Loucy (cell line): ENCODE measurements around the gene LIG1.

Experiments
- H2AFZ ChIP-seq: fragments of 200-600 bp; sonication (generic); 2 replicates; pipeline ENCODE4 v1.6.0; 2016; ENCODE audit warnings: antibody characterized with exemption, mild to moderate bottlenecking, low read length, moderate library complexity
- H3F3A ChIP-seq: fragments of 200-600 bp; 2 replicates; pipeline ENCODE4 v1.6.0; 2016; ENCODE audit warnings: antibody characterized with exemption, low read depth, mild to moderate bottlenecking
- H3K27me3 ChIP-seq: fragments of 200-600 bp; sonication (generic); 2 replicates; pipeline ENCODE4 v1.6.1; 2014; ENCODE audit warnings: low read length, mild to moderate bottlenecking; ENCODE audit not compliant: insufficient read depth, poor library complexity, severe bottlenecking
- H3K36me3 ChIP-seq: fragments of 200-600 bp; sonication (generic); 2 replicates; pipeline ENCODE4 v1.6.1; 2016; ENCODE audit warnings: low read length; ENCODE audit not compliant: insufficient read depth
- H3K4me1 ChIP-seq: fragments of 200-600 bp; sonication (generic); 2 replicates; pipeline ENCODE4 v1.5.1; 2014; ENCODE audit warnings: low read length, mild to moderate bottlenecking; ENCODE audit not compliant: insufficient read depth, poor library complexity, severe bottlenecking
- H3K4me2 ChIP-seq: fragments of 200-600 bp; sonication (generic); 2 replicates; pipeline ENCODE4 v1.6.0; 2014; ENCODE audit warnings: antibody characterized with exemption, low read length, low read depth, mild to moderate bottlenecking; ENCODE audit not compliant: poor library complexity, severe bottlenecking
- H3K4me3 ChIP-seq: fragments of 200-600 bp; sonication (generic); 2 replicates; pipeline ENCODE4 v1.5.1; 2014; ENCODE audit warnings: low read length, mild to moderate bottlenecking, mixed read lengths; ENCODE audit not compliant: poor library complexity, severe bottlenecking
- H3K79me2 ChIP-seq: fragments of 200-600 bp; sonication (generic); 2 replicates; pipeline ENCODE4 v1.6.1; 2014; ENCODE audit warnings: low read length; ENCODE audit not compliant: insufficient read depth
- H3K9ac ChIP-seq: fragments of 200-600 bp; sonication (generic); 2 replicates; pipeline ENCODE4 v1.6.0; 2014; ENCODE audit warnings: mild to moderate bottlenecking, low read depth, low read length, moderate library complexity; ENCODE audit not compliant: poor library complexity, severe bottlenecking
- H3K9me2 ChIP-seq: fragments of 200-600 bp; sonication (generic); replicated peaks from 2 replicates; pipeline ENCODE4 v1.6.1; 2016; ENCODE audit warnings: low read depth, low read length, mixed read lengths
- H3K9me3 ChIP-seq: fragments of 200-600 bp; sonication (generic); 2 replicates; pipeline ENCODE4 v1.6.1; 2014; ENCODE audit warnings: mild to moderate bottlenecking, antibody characterized with exemption, low read length, low read depth; ENCODE audit not compliant: insufficient read depth
- H4K20me1 ChIP-seq: fragments of 200-600 bp; sonication (generic); 2 replicates; pipeline ENCODE4 v1.6.0; 2014; ENCODE audit warnings: antibody characterized with exemption, low read length, mild to moderate bottlenecking; ENCODE audit not compliant: insufficient read depth, poor library complexity, severe bottlenecking
- CTCF ChIP-seq: fragments of 200-600 bp; sonication (generic); conservative IDR thresholded peaks from 2 replicates; pipeline ENCODE4 v1.5.1; 2014; ENCODE audit warnings: mild to moderate bottlenecking, antibody characterized with exemption, low read length
- EZH2phosphoT487 ChIP-seq: fragments of 200-600 bp; IDR thresholded peaks from 2 replicates; pipeline ENCODE4 v1.6.1; 2018; ENCODE audit warnings: antibody characterized with exemption, mild to moderate bottlenecking, moderate library complexity, borderline replicate concordance

The LIG1 gene

GRCh38 chr19:48182434-48182833 is 12.3 kb upstream of the LIG1 start:
- H3K4me2 ChIP-seq: no peak overlapping the region
- no peaks in the 10 kb centered on the region for H3K36me3 ChIP-seq
- no peaks in the 10 kb centered on the region for H3K4me1 ChIP-seq
- TF ChIP-seq CTCF: no peak
- no peak for TF ChIP-seq EZH2phosphoT487
- H3K27me3 ChIP-seq: no peaks in the 10 kb centered on the region
- no peak overlapping the region for H3K9ac ChIP-seq
- H3K4me3 ChIP-seq: no peak overlapping the region
- H3K9me3 ChIP-seq: peaks cover 5% of the 10 kb centered on the region; the same call in 1 of the 2 replicates
- no peak overlapping the region for H2AFZ ChIP-seq
- no peaks in the 10 kb centered on the region for H4K20me1 ChIP-seq
- no peaks in the 10 kb centered on the region for H3K79me2 ChIP-seq
- no peaks in the 10 kb centered on the region for H3K9me2 ChIP-seq
- H3F3A ChIP-seq: no peaks in the 10 kb centered on the region

DNA sequence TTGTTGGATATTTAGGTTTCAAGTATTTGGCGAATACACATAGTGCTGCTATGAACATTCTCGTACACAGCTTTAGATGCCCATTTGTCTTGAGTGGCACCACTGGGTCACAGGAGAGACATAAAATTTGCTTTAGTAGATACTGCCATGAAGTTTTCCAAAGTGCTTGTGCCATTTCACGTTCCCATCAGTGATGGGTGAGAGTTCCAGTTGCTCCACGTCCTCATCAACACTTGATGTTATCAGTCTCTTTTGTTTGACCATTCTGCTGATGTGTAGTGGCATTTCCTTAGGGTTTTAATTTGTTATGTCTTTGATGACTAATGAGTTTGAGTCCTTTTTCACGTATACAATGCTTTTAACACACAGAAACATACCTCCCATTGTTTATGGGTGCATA is 11.4 kb upstream of the LIG1 start:
- Histone ChIP-seq H3K27me3 (no peaks in the 10 kb centered on the region), H3F3A (no peaks in the 10 kb centered on the region), H3K4me1 (no peaks in the 10 kb centered on the region), H4K20me1 (no peaks in the 10 kb centered on the region), H3K9me2 (no peaks in the 10 kb centered on the region), H2AFZ (no peak overlapping the region), H3K9ac (no peak overlapping the region), H3K79me2 (no peaks in the 10 kb centered on the region), H3K4me3 (no peak overlapping the region), H3K4me2 (no peak overlapping the region), H3K9me3 (peaks cover 5% of the 10 kb centered on the region; the same call in 1 of the 2 replicates), H3K36me3 (no peaks in the 10 kb centered on the region)
- TF ChIP-seq CTCF: no peak
- TF ChIP-seq EZH2phosphoT487: no peak

DNA sequence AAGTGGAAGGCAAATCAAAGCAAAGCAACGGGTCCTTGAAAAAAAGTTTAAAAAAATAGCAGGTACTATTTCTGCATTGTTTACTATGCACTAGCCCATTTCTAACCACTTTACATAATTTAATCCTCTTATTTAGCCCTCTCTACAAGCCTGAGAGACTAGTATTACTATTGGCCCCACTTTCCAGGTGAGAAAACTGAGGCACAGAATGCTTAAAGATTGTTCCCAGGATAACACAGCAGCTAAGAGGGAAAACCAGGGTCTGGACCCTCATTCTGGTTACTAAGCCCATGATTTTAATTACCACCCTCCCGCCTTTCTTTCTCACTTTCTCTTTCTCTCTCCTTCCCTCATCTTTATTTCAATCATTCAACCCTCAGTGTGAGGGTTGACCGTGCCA is 6.1 kb upstream of the LIG1 start:
- no peak overlapping the region for H2AFZ ChIP-seq
- H3F3A ChIP-seq: no peaks in the 10 kb centered on the region
- H3K9me2 ChIP-seq: no peaks in the 10 kb centered on the region
- 0 out of 2 replicates have a peak, but pooled peaks cover under 1% of the 10 kb centered on the region for H3K9me3 ChIP-seq
- H3K4me2 ChIP-seq: no peak overlapping the region
- H3K27me3 ChIP-seq: no peaks in the 10 kb centered on the region
- no peaks in the 10 kb centered on the region for H3K36me3 ChIP-seq
- no peaks in the 10 kb centered on the region for H3K4me1 ChIP-seq
- no peaks in the 10 kb centered on the region for H4K20me1 ChIP-seq
- no peak overlapping the region for H3K4me3 ChIP-seq
- no peak overlapping the region for H3K9ac ChIP-seq
- peaks cover 11% of the 10 kb centered on the region for H3K79me2 ChIP-seq
- TF ChIP-seq CTCF (no peak), EZH2phosphoT487 (no peak)
